Measurements from ENCODE around the gene SLC11A2. TPM values are rescaled to one million over a fixed set of nuclear protein-coding genes. Genes with fewer than 3 reads are reported as not detected.
"Not testable (repeated sequence)": the region's sequence is repeated elsewhere in the genome, so short reads cannot be mapped to it uniquely, and the experiment has no call there.

The SLC11A2 gene
- total and polyA plus RNA-seq, 9 of the 15 experiments (the other 6 are each of a cell fraction or from before 2014, with no cell fraction given), result 21.1 to 54.0 (median 32.9) TPM

GRCh38 chr12:50930477-50930876 lies 95.7 kb downstream of the SLC11A2 start:
- POLR2A ChIA-PET, result interaction anchor here (0.6 kb wide), 2 partner anchors 14 to 685 kb away, joined by 3 to 4 read pairs; no protein-coding TSS in a partner anchor

GRCh38 chr12:50929831-50930230 lies 96.4 kb downstream of the SLC11A2 start:
- Histone ChIP-seq H3K9me3 (replicated peaks; ENCODE audit: control insufficient read depth, insufficient read depth, low read depth, low read length) (no peaks in the 10 kb centered on the region), H3K9me1 (ENCODE audit: control insufficient read depth, insufficient read depth, low read length) (no peaks in the 10 kb centered on the region), H3K27ac (ENCODE audit: extremely low read depth, low read depth, low read length) (no peak overlapping the region), H3K4me2 (ENCODE audit: insufficient read depth, low read length) (no peak overlapping the region), H2AFZ (ENCODE audit: low read depth, low read length) (no peak overlapping the region), H3K4me3 (no peak overlapping the region), H4K20me1 (replicated peaks; ENCODE audit: control insufficient read depth, insufficient read depth, low read length) (no peaks in the 10 kb centered on the region), H3K9ac (ENCODE audit: insufficient read depth in 1 of 2, low read depth in 2 of 2, low read length in 2 of 2) (no peak overlapping the region), H3K79me2 (ENCODE audit: control insufficient read depth, insufficient read depth, low read length) (peaks cover 44% of the 10 kb centered on the region), H3K36me3 (ENCODE audit: control insufficient read depth, insufficient read depth, low read length) (no peaks in the 10 kb centered on the region; the same call in 2 of the 3 replicates), H3K27me3 (ENCODE audit: control insufficient read depth in 2 of 2, insufficient read depth in 2 of 2, low read length in 2 of 2) (no peaks in the 10 kb centered on the region), H3K4me1 (replicated peaks in 1 of 2; ENCODE audit: control insufficient read depth in 2 of 2, insufficient read depth in 2 of 2, low read length in 2 of 2) (peaks cover 3 to 33% of the 10 kb centered on the region in 2 experiments)
- FAIRE-seq (no peak), ATAC-seq (no peak), DNase-seq (ENCODE audit: extremely low read depth in 1 of 4, low spot score in 3 of 4) (no peak)
- no TSS peak for BruUV-seq (replicated peaks)
- intact Hi-C loops (cut with micrococcal nuclease) (loop anchor here (5.0 to 10.0 kb wide), 3 partner anchors 97 to 165 kb away; partner anchors contain the start of genes ATF1 and SLC11A2), in situ Hi-C loops (cut with MboI) (no loop called here)
- 84% methylated on average over 3 of the region's 3 CpGs for WGBS (ENCODE audit: insufficient coverage, low coverage, missing lambda C conversion rate)
- ChIA-PET POLR2A (interaction anchor here (0.6 kb wide), 2 partner anchors 13 to 684 kb away, joined by 3 to 4 read pairs; no protein-coding TSS in a partner anchor), CTCF (ENCODE audit: low intra/inter-chr PET ratio) (no interaction called here)
- no peak for TF ChIP-seq REST (IDR thresholded peaks at IDR 0.05; ENCODE audit: borderline replicate concordance)
- TF ChIP-seq REST (CRISPR knock-in tag; IDR thresholded peaks at IDR 0.05; ENCODE audit: low read depth), result no peak
- TF ChIP-seq NRF1 (conservative IDR thresholded peaks at IDR 0.05 in 1 of 2, IDR thresholded peaks at IDR 0.05 in 1 of 2), result no peak
- no peak for TF ChIP-seq HLTF (IDR thresholded peaks at IDR 0.05)
- no peak for TF ChIP-seq ZNF174 (CRISPR knock-in tag; IDR thresholded peaks at IDR 0.05)
- no peak for TF ChIP-seq TCF7L2 (IDR thresholded peaks at IDR 0.05; ENCODE audit: low read depth, low read length)
- no peak for TF ChIP-seq ZNF76 (CRISPR knock-in tag; IDR thresholded peaks at IDR 0.05; ENCODE audit: borderline replicate concordance)
- TF ChIP-seq TCF3 (CRISPR knock-in tag; IDR thresholded peaks at IDR 0.05), result no peak
- no peak for TF ChIP-seq NFYB (IDR thresholded peaks at IDR 0.05; ENCODE audit: extremely low read depth, insufficient read length)

More at GRCh38 chr12:50930477-50930876, 95.7 kb downstream of the SLC11A2 start:
- CTCF ChIA-PET (ENCODE audit: low intra/inter-chr PET ratio); H3K4me2 ChIP-seq (ENCODE audit: insufficient read depth, low read length); H3K4me3 ChIP-seq; H2AFZ ChIP-seq (ENCODE audit: low read depth, low read length); H3K9me3 ChIP-seq (replicated peaks; ENCODE audit: control insufficient read depth, insufficient read depth, low read depth, low read length); H3K9ac ChIP-seq (ENCODE audit: insufficient read depth in 1 of 2, low read depth in 2 of 2, low read length in 2 of 2); H3K9me1 ChIP-seq (ENCODE audit: control insufficient read depth, insufficient read depth, low read length); in situ Hi-C loops (cut with MboI); DNase-seq (ENCODE audit: extremely low read depth in 1 of 4, low spot score in 3 of 4); FAIRE-seq; H4K20me1 ChIP-seq (replicated peaks; ENCODE audit: control insufficient read depth, insufficient read depth, low read length); H3K27me3 ChIP-seq (ENCODE audit: control insufficient read depth in 2 of 2, insufficient read depth in 2 of 2, low read length in 2 of 2); intact Hi-C loops (cut with micrococcal nuclease); H3K36me3 ChIP-seq (ENCODE audit: control insufficient read depth, insufficient read depth, low read length); ATAC-seq; H3K27ac ChIP-seq (ENCODE audit: extremely low read depth, low read depth, low read length); BruUV-seq (replicated peaks): not testable (repeated sequence)
- WGBS (ENCODE audit: insufficient coverage, low coverage, missing lambda C conversion rate), result 95% methylated on average over 12 of the region's 12 CpGs
- Histone ChIP-seq H3K79me2 (ENCODE audit: control insufficient read depth, insufficient read depth, low read length) (peaks cover 38% of the 10 kb centered on the region), H3K4me1 (replicated peaks in 1 of 2; ENCODE audit: control insufficient read depth in 2 of 2, insufficient read depth in 2 of 2, low read length in 2 of 2) (peaks cover 0 to 33% of the 10 kb centered on the region in 2 experiments)
